Measurements from ENCODE around the gene PTRHD1.

DNA sequence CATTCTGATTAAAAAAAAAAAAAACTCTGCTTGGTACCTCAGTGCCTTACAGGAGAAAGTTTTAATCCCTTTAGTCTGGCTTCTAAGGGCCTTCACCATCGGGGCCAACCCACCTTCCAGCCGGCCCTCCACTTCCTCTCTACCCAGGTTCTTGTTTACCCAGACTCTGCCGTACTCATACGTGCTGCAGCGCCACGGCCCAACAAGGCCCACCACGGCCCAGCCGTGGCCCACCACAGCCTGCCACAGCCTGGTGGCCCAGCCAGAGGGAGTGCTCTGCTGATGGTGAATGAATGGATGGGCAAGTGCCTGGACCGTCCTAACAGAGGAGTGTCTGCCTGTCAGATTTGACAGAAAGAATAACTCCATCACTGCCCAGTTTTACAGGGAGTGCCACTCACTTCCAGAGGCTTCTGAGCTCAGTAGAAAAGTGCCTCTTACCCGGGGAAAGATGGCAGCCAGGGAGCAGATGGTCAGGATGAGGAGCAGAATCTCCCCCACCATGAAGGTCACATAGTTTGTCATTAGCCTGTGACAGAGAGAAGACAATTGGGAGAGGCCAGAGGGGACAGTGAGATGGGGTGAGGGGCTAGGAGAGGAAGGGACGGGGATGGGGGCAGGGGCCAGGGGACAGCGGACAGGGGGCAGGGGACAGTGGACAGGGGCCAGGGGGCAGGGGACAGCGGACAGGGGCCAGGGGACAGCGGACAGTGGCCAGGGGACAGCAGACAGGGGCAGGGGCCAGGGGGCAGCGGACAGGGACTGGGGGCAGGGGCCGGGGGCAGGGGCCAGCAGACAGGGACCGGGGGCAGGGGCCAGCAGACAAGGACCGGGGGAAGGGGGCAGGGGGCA, 38.3 kb upstream of the PTRHD1 start:
- TF ChIP-seq, protein P1, sequence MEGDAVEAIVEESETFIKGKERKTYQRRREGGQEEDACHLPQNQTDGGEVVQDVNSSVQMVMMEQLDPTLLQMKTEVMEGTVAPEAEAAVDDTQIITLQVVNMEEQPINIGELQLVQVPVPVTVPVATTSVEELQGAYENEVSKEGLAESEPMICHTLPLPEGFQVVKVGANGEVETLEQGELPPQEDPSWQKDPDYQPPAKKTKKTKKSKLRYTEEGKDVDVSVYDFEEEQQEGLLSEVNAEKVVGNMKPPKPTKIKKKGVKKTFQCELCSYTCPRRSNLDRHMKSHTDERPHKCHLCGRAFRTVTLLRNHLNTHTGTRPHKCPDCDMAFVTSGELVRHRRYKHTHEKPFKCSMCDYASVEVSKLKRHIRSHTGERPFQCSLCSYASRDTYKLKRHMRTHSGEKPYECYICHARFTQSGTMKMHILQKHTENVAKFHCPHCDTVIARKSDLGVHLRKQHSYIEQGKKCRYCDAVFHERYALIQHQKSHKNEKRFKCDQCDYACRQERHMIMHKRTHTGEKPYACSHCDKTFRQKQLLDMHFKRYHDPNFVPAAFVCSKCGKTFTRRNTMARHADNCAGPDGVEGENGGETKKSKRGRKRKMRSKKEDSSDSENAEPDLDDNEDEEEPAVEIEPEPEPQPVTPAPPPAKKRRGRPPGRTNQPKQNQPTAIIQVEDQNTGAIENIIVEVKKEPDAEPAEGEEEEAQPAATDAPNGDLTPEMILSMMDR (IDR thresholded peaks at IDR 0.05), result no peak
- no peak for TF ChIP-seq POLR2A (IDR thresholded peaks at IDR 0.05)

Data from esophagus squamous epithelium (tissue), 4 donors.